ENCODE data around the gene HERC4.

- TF ChIP-seq EGR1 (IDR thresholded peaks at IDR 0.05; ENCODE audit: low read depth in 2 of 2) (no peak), RAD21 (IDR thresholded peaks at IDR 0.05) (no peak), CTCF (IDR thresholded peaks at IDR 0.05; ENCODE audit: low read depth, low read length, missing input control) (no peak), FOXA1 (IDR thresholded peaks at IDR 0.05) (no peak), REST (IDR thresholded peaks at IDR 0.05) (no peak), TAF1 (conservative IDR thresholded peaks at IDR 0.05) (no peak), GABPA (IDR thresholded peaks at IDR 0.05 in 1 of 2, conservative IDR thresholded peaks at IDR 0.05 in 1 of 2) (no peak), MAX (IDR thresholded peaks at IDR 0.05) (no peak), SP1 (IDR thresholded peaks at IDR 0.05) (no peak), JUND (IDR thresholded peaks at IDR 0.05) (no peak)
Measured at GRCh38 chr10:68047554-68048327, 27.3 kb downstream of the HERC4 start.
